SH-SY5Y (cell line): Measurements from ENCODE around the gene IQCF6.

Experiments used
- GATA2 ChIP-seq: IDR thresholded peaks from 2 replicates; pipeline ENCODE4 v1.6.1; 2011; ENCODE audit warnings: mild to moderate bottlenecking, low read depth, low read length
- GATA3 ChIP-seq: IDR thresholded peaks from 2 replicates; pipeline ENCODE4 v1.6.1; 2011; ENCODE audit warnings: low read depth, mild to moderate bottlenecking, low read length, moderate library complexity

DNA sequence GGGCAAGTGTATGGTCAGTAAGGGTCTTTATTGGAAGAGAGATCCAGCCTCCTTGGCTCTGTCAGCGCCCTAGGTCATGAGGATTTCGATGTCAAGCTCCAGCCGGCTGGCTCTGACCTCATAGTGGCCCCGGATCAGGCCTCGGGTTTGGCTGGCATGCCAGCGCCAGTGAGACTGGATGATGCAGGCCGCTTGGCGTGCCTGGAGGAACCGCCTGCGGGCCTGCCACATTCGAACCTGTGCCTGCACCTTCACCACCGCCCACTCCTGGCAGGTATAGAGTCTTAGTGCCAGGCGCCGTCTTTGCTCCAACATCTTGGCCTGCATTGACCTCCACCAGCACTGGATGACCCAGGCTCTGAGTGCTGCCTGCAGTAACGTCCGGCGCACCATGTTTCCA, 483 bp downstream of the IQCF6 start:
- TF ChIP-seq GATA2: no peak
- TF ChIP-seq GATA3: no peak
